Sciatic nerve (tissue), 2 donors: ENCODE results near the gene PDXDC1. TPM values are rescaled to one million over a fixed set of nuclear protein-coding genes. Genes with fewer than 3 reads are reported as not detected.
"Not testable (repeated sequence)": the region's sequence is repeated elsewhere in the genome, so short reads cannot be mapped to it uniquely, and the experiment has no call there.

Source experiments
- ATAC-seq: fragments of 200-7000 bp; cut with Tn5 transposase; one replicate; pipeline ENCODE4 v1.9.1; 2020; ENCODE audit warnings: mild to moderate bottlenecking, moderate library complexity
- DNase-seq: peaks from one replicate; pipeline ENCODE4 v3.0.0-alpha.2; 2020; ENCODE audit warnings: low spot score
- intact Hi-C: fragments of 100-400 bp; cut with DNase I; formaldehyde crosslinking; loops from one replicate; pipeline ENCODE4 v1.14.2; 2022
- total RNA-seq: library from RNA; stranded (reverse); fragmentation: NEBNext Ultra II Directional; extraction: Animal tissue kit (Norgen Biotek cat#: 25700); gene quantifications from one replicate; pipeline ENCODE4 v1.2.1, GENCODE V29; 2021
- donor health status: DM: no; HTN: no; CAD: no.
- donor health status: DM: no; HTN: no; CAD: no.

Gene PDXDC1
- total RNA-seq, 1 donor from 2014 or later: 58.6 TPM

DNA sequence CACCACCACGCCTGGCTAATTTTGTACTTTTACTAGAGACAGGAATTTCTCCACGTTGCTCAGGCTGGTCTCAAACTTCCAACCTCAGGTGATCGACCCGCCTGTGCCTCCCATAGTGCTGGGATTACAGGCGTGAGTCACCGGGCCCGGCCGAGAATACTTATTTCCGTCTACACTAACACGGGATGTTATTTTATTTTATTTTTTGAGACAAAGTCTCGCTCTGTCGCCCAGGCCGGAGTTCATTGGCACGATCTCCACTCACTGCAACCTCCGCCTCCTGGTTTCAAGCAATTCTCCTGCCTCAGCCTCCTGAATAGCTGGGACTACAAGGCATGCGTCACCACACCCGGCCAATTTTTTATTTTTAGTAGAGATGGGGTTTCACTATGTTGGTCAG is 9.5 kb upstream of the PDXDC1 start:
- DNase-seq: no peak
- intact Hi-C loops: no loop called here
- no peak for ATAC-seq

DNA sequence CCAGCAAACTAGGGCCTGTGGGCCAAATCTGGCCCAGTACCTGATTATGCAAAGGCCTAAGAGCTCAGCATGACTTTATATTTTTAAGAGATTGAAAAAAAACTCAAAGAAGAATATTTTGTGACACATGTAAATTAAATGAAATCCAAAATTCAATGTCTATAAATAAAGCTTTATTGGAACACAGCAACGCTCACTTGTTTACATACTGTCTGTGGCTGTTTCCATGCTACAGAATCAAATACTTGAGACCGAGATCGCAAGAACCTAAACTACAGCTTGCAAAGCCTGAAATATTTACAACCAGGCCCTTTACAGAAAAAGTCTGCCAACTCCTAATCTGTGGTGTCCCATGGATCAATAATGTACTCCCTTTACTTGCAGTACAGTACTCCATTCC is 5.0 kb upstream of the PDXDC1 start:
- intact Hi-C loops, ATAC-seq, DNase-seq: not testable (repeated sequence)

GRCh38 chr16:14971621-14972228 is 3.1 kb upstream of the PDXDC1 start:
- ATAC-seq, intact Hi-C loops, DNase-seq: not testable (repeated sequence)

DNA sequence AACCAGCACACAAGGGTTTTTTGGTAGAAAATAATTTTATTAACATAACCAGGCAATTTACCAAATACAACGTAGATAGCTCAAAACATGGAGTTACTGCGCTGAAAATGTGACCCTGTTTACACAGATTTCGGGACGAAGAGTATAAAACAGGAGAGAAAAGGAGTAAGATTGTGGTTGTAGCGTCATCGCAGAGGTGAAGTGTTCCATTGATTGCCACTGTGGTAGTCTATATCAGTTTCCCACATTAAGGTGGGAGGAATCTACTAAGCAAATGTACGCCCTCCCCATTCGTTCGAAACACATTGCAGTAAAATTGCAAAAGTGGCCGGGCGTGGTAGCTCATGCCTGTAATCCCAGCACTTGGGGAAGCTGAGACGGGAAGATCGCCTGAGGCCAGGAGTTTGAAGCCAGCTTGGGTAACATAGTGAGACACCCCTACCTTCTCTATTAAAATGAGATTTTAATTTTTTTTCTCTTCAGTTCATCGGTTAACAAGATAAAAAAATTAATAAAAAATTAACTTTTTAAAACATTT is 972 bp upstream of the PDXDC1 start:
- ATAC-seq, intact Hi-C loops, DNase-seq: not testable (repeated sequence)

DNA sequence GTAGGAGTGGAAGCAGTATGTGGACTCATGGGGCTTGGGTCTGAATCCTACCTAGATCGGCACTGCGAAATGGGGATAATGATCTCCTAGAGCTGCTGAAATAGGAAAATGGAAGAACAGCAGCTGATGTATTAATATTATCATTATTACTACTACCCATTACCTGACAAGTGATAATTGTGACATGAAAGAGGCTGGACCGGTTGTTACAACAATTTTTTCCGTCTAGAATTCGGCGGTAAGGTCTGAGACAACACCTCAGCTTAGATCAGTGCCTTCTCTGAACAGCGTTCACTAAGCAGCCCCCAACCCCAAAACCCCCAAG is 533 bp upstream of the PDXDC1 start:
- DNase-seq, intact Hi-C loops: not testable (repeated sequence)
- ATAC-seq: peak; percentile 1

DNA sequence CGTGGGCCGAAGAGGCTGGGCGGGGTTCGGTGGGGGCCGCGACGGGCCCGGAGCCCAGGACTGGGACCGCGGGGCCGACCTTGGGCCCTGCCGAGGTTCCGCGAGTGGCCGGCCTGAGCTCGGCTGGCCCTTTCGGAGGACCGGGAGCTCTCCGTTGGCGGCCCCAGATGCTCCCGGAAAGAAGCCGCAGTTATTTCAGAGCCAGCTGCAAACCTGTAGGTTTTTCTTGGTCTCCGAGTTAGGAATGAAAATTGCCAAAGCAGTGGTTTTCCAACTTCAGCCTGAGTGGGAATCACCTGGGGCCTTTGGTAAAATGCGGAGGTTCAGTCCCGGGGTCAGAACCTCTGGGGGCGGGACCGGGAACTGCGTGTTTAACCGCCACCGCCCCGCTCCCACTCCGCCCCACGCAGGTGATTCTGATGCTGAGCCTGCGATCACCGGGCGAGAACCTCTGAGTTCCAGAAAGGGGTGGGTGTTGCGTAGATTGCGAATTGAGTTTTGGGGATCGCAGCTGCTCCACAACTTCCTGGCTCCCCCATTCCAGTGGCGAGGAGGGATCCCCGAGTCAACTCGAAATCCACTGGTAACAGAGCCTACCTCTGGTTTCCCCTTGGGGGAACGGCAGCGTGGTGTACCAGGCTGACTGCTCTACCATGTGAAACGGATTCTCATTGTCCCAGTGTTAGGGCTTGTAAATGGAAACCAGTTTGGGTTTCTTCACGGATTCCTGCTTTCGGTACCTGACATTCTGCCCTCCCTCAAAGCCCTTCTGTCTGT is 780 bp downstream of the PDXDC1 start:
- ATAC-seq: peak; percentile 55
- intact Hi-C loops: not testable (repeated sequence)
- DNase-seq: peak; percentile 69

- ATAC-seq, DNase-seq, intact Hi-C loops: not testable (repeated sequence)
Measured at GRCh38 chr16:14976971-14977736, 2.3 kb downstream of the PDXDC1 start.

GRCh38 chr16:14978281-14978680 is 3.5 kb downstream of the PDXDC1 start:
- ATAC-seq, intact Hi-C loops, DNase-seq: not testable (repeated sequence)

DNA sequence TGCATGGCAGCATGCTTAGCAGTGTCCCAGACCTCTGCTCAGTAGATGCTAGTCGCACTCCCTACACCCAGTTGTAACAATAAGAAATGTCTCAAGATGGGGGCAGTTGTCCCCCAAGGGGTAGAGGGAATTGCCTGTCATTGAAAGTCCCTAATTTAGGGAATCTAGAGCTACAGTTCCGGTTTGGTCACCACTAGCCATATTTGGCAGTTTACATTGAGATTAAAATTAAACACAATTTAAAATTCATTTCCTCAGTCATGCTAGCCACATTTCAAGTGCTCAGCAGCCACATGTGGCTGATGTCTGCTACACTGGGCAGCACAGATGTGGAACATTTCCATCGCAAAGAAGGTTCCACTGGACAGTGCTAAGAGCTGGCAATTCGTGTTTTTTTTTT is 4.1 kb downstream of the PDXDC1 start:
- intact Hi-C loops, ATAC-seq, DNase-seq: not testable (repeated sequence)

DNA sequence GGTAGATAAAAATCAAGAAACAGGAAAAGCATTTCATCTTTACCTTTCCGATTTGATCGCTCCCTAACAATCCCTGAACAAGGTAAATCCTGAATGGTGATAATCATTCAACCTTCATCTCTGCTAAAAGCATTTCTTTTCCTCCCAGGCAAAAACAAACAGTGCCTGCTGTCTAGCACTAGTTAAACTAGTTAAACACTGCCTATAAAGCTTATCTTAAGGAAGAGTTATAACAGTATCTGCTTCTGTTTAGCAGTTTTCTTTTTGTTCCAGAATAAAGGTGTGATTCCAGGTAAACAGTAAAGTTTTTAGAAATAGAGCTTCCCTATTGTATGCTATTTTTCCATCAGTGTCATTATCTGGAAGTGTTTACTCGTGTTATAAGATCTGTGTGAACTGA is 6.4 kb downstream of the PDXDC1 start:
- ATAC-seq, intact Hi-C loops, DNase-seq: not testable (repeated sequence)

- ATAC-seq: peak; percentile 32
- DNase-seq, intact Hi-C loops: not testable (repeated sequence)
Measured at GRCh38 chr16:14982521-14982920, 7.7 kb downstream of the PDXDC1 start.

GRCh38 chr16:14988092-14988491 is 13.3 kb downstream of the PDXDC1 start:
- DNase-seq, intact Hi-C loops: not testable (repeated sequence)
- peak; percentile 16 for ATAC-seq

DNA sequence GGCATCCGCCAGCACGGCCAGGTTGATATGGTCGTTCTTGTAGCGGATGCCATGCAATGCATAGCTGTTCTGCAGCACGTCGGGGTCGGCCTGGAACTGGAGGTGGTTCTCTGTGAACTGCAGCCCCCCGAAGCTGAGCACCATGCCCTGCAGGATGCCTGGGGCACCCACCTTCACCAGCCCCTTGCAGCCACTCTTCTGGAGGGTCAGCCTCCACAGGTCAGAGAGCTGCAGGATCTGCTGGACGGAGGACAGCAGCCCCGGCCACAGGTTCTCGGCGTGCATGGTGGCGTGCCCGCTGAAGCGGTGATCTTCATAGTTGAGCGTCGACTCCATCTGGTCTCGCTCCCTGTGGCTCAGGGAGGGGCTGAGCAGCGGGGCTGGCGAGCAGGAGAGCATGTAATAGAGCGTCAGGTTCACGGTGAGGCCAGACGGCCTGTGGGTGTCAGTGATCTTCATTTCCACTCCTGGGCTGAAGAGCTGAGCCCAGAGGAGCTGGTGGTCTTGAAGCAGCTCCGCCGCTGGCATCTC is 13.9 kb downstream of the PDXDC1 start:
- DNase-seq, intact Hi-C loops: not testable (repeated sequence)
- peak; percentile 26 for ATAC-seq

- ATAC-seq: peak; percentile 47
- intact Hi-C loops, DNase-seq: not testable (repeated sequence)
Measured at GRCh38 chr16:14989291-14990281, 14.8 kb downstream of the PDXDC1 start.

DNA sequence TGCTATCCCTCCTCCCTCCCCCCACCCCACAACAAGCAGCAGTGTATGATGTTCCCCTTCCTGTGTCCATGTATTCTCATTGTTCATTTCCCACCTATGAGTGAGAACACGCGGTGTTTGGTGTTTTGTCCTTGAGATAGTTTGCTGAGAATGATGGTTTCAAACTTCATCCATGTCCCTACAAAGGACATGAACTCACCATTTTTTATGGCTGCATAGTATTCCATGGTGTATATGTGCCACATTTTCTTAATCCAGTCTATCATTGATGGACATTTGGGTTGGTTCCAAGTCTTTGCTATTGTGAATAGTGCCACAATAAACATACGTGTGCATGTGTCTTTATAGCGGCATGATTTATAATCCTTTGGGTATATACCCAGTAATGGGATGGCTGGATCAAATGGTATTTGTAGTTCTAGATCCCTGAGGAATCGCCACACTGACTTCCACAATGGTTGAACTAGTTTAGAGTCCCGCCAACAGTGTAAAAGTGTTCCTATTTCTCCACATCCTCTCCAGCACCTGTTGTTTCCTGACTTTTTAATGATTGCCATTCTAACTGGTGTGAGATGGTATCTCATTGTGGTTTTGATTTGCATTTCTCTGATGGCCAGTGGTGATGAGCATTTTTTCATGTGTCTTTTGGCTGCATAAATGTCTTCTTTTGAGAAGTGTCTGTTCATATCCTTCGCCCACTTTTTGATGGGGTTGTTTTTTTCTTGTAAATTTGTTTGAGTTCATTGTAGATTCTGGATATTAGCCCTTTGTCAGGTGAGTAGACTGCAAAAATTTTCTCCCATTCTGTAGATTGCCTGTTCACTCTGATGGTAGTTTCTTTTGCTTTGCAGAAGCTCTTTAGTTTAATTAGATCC is 18.7 kb downstream of the PDXDC1 start:
- intact Hi-C loops, ATAC-seq, DNase-seq: not testable (repeated sequence)

GRCh38 chr16:14996702-14997101 is 21.9 kb downstream of the PDXDC1 start:
- ATAC-seq, DNase-seq, intact Hi-C loops: not testable (repeated sequence)

- DNase-seq, intact Hi-C loops, ATAC-seq: not testable (repeated sequence)
Measured at GRCh38 chr16:14998300-14998699, 23.5 kb downstream of the PDXDC1 start.
